Heart left ventricle (tissue), 16 donors: ENCODE results near the gene HSD11B1. TPM values are rescaled to one million over a fixed set of nuclear protein-coding genes. Genes with fewer than 3 reads are reported as not detected.

Experiments used
- ATAC-seq, 4 donors: fragments of 200-7000 bp; cut with Tn5 transposase; one replicate each; pipeline ENCODE4 v1.9.1; 2020 to 2022; ENCODE audit warnings: moderate library complexity in 4 of 4, mild to moderate bottlenecking in 3 of 4, moderate number of reproducible peaks in 1 of 4
- DNase-seq, 5 donors: peaks; one replicate each; pipeline ENCODE4 v3.0.0-alpha.2; 2020
- H3K27ac ChIP-seq, 12 donors: fragments of 200-600 bp; sonication (generic) in 4 of 12; one replicate each; pipeline versions ENCODE4 v1.5.0 to v1.8.0; 2016 to 2022; ENCODE audit warnings: mild to moderate bottlenecking in 2 of 12
- H3K27me3 ChIP-seq, 9 donors: fragments of 200-600 bp; sonication (generic) in 2 of 9; one replicate each; pipeline versions ENCODE4 v1.5.1 to v1.8.0; 2016 to 2022; ENCODE audit warnings: mild to moderate bottlenecking in 3 of 9
- H3K36me3 ChIP-seq, 9 donors: fragments of 200-600 bp; sonication (generic) in 2 of 9; one replicate each; pipeline versions ENCODE4 v1.5.0 to v1.8.0; 2018 to 2022; ENCODE audit warnings: mild to moderate bottlenecking in 2 of 9
- H3K4me1 ChIP-seq, 12 donors: fragments of 200-600 bp; sonication (generic) in 4 of 12; one replicate each; pipeline versions ENCODE4 v1.5.0 to v1.8.0; 2016 to 2022; ENCODE audit warnings: mild to moderate bottlenecking in 3 of 12
- H3K4me3 ChIP-seq, 12 donors: fragments of 200-600 bp; sonication (generic) in 4 of 12; one replicate each; pipeline versions ENCODE4 v1.5.0 to v1.8.0; 2017 to 2022; ENCODE audit warnings: mild to moderate bottlenecking in 9 of 12, moderate library complexity in 4 of 12
- H3K9me3 ChIP-seq, 12 donors: fragments of 200-600 bp; sonication (generic) in 4 of 12; one replicate each; pipeline versions ENCODE4 v1.5.0 to v1.8.0; 2016 to 2022; ENCODE audit warnings: mild to moderate bottlenecking in 1 of 12
- POLR2A ChIP-seq, 2 donors: fragments of 450-650 bp; IDR thresholded peaks; one replicate each; pipeline ENCODE4 v1.6.1; 2017; ENCODE audit warnings: antibody characterized with exemption in 2 of 2, mild to moderate bottlenecking in 2 of 2, moderate library complexity in 2 of 2
- WGBS, 4 donors: extraction: QIAGEN DNeasy Blood & Tissue Kit in 2 of 4; methylation state at CpG; one replicate each; pipeline versions ENCODE4 v1.1.5 to v1.1.7; 2013 to 2018; 5-methylcytosine and 5-hydroxymethylcytosine counted together
- intact Hi-C, 10 donors: fragments of 100-400 bp; cut with DNase I; formaldehyde crosslinking; loops; one replicate each; pipeline versions ENCODE4 v1.11.1 to v1.14.2; 2022
- polyA plus RNA-seq, 2 donors: library from polyadenylated mRNA; stranded (reverse); fragments of 200-250 nt; gene quantifications; one replicate each; pipeline ENCODE4 v1.2.3, GENCODE V29; 2013
- total RNA-seq, 9 donors: library from RNA; depleted of rRNA in 2 of 9; stranded (reverse); fragments of >200 nt in 2 of 9; fragmentation: NEBNext Ultra II Directional in 3 of 9; extraction: Animal tissue kit (Norgen Biotek cat#: 25700) in 3 of 9; gene quantifications; one replicate each; pipeline versions ENCODE4 v1.1.0 to v1.2.4, GENCODE V29; 2016 to 2023
- TF ChIP-seq, protein P1 (sequence below), 12 donors: fragments of 200-600 bp; sonication (generic) in 4 of 12; IDR thresholded peaks; one replicate each; pipeline versions ENCODE4 v1.5.0 to v1.8.0; 2018 to 2022; ENCODE audit warnings: antibody characterized with exemption in 12 of 12, mild to moderate bottlenecking in 5 of 12
- donor health status: ischemic (EF 13 %, LVEDD 7.1; RV severe dilation, severe dysfunction).
- donor health status: healthy with polysubstance abuse.
- donor health status: DM: no; HTN: yes; CAD: no.
- donor health status: DM: no; HTN: no; CAD: no.
- donor health status: ischemic (EF 25% LVEDD 6.9; RV normal size, moderate dysfunction).
- donor health status: ischemic (EF 25% LVEDD 5.7; RV mildly dilated, moderate dysfunction).
- donor health status: healthy.
- donor health status: DM: yes; HTN: yes; CAD: no.
- donor health status: ischemic (EF 35%, LVEDD 5.7; RV mildly dilated, moderate dysfunction).
- donor health status: nonischemic (EF 11% LVEDD 7.7; RV severe dilation, severe dysfunction).
- donor health status: DM: yes; HTN: yes; CAD: no.
- donor health status: PGD.
- donor health status: ischemic (EF 29% LVEDD 5.4; RV normal size, mild dysfunction).
- donor health status: nonischemic (EF 23%, LVEDD 6.1; RV moderate dilation, normal function).

HSD11B1 gene
- total and polyA plus RNA-seq, 11 donors = 1.2 to 36.1 (median 3.6) TPM

GRCh38 chr1:209708297-209708696 lies 3.7 kb downstream of the HSD11B1 start:
- no peak for TF ChIP-seq POLR2A (IDR thresholded peaks at IDR 0.05)
- TF ChIP-seq, protein P1, sequence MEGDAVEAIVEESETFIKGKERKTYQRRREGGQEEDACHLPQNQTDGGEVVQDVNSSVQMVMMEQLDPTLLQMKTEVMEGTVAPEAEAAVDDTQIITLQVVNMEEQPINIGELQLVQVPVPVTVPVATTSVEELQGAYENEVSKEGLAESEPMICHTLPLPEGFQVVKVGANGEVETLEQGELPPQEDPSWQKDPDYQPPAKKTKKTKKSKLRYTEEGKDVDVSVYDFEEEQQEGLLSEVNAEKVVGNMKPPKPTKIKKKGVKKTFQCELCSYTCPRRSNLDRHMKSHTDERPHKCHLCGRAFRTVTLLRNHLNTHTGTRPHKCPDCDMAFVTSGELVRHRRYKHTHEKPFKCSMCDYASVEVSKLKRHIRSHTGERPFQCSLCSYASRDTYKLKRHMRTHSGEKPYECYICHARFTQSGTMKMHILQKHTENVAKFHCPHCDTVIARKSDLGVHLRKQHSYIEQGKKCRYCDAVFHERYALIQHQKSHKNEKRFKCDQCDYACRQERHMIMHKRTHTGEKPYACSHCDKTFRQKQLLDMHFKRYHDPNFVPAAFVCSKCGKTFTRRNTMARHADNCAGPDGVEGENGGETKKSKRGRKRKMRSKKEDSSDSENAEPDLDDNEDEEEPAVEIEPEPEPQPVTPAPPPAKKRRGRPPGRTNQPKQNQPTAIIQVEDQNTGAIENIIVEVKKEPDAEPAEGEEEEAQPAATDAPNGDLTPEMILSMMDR (IDR thresholded peaks at IDR 0.05) = no peak
- DNase-seq = no peak
- Histone ChIP-seq H3K27ac (no peak overlapping the region), H3K4me3 (no peak overlapping the region), H3K27me3 (no peaks in the 10 kb centered on the region), H3K4me1 (peaks cover 0 to 16% (median 9%) of the 10 kb centered on the region in 12 donors), H3K36me3 (no peaks in the 10 kb centered on the region), H3K9me3 (no peaks in the 10 kb centered on the region)
- no peak for ATAC-seq
- intact Hi-C loops = no loop called here
- 67 to 79% (median 78%) methylated on average over 3 to 4 of the region's 4 CpGs for WGBS, 4 donors

- H3K36me3 ChIP-seq = no peaks in the 10 kb centered on the region
- ATAC-seq (no peak), DNase-seq (no peak)
- H3K4me1 ChIP-seq = peaks cover 0 to under 1% (median 0%) of the 10 kb centered on the region in 12 donors
- intact Hi-C loops = no loop called here
- no peaks in the 10 kb centered on the region for H3K27me3 ChIP-seq
- H3K9me3 ChIP-seq = no peaks in the 10 kb centered on the region
- H3K4me3 ChIP-seq = no peak overlapping the region
- TF ChIP-seq POLR2A (IDR thresholded peaks at IDR 0.05) = no peak
- TF ChIP-seq, protein P1 (IDR thresholded peaks at IDR 0.05) = no peak
- 67 to 79% (median 68%) methylated on average over 2 of the region's 2 CpGs for WGBS, 4 donors
- no peak overlapping the region for H3K27ac ChIP-seq
Measured at GRCh38 chr1:209710093-209710492, 5.4 kb downstream of the HSD11B1 start.

- H3K9me3 ChIP-seq = no peaks in the 10 kb centered on the region
- no peak for TF ChIP-seq POLR2A (IDR thresholded peaks at IDR 0.05)
- TF ChIP-seq, protein P1 (IDR thresholded peaks at IDR 0.05) = no peak
- H3K27ac ChIP-seq = no peak overlapping the region
- 93 to 97% (median 95%) methylated on average over 3 of the region's 3 CpGs for WGBS, 4 donors
- H3K36me3 ChIP-seq = no peaks in the 10 kb centered on the region
- no peaks in the 10 kb centered on the region for H3K4me1 ChIP-seq
- H3K4me3 ChIP-seq = no peak overlapping the region
- intact Hi-C loops = no loop called here
- ATAC-seq = no peak
- DNase-seq = no peak
- H3K27me3 ChIP-seq = no peaks in the 10 kb centered on the region
Measured at GRCh38 chr1:209710847-209711246, 6.2 kb downstream of the HSD11B1 start.

DNA sequence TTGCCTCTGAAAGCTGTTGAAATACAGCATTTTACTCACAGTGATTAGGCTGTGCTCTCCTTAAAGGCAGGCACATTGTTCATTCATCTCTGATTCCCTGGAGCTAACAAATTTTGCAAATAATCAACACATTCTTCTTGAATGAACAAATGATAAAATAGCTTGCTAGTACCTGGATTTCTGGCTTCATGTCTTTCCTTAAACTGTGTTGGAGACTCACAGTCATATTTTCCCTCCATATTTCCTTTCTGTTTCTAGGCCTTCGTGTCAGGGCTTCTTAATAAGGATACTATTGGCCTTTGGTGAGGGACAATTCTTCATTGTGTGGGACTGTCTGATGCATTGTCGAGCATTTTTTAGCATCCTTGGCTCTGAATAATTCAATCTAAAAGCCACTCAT lies 9.7 kb downstream of the HSD11B1 start:
- Histone ChIP-seq H3K4me1 (peaks cover 0 to 4% (median 0%) of the 10 kb centered on the region in 12 donors), H3K36me3 (no peaks in the 10 kb centered on the region), H3K27ac (no peak overlapping the region), H3K4me3 (no peak overlapping the region), H3K27me3 (no peaks in the 10 kb centered on the region), H3K9me3 (no peaks in the 10 kb centered on the region)
- 85 to 90% (median 87%) methylated on average over 2 of the region's 2 CpGs for WGBS, 4 donors
- intact Hi-C loops = no loop called here
- no peak for ATAC-seq
- no peak for DNase-seq
- TF ChIP-seq POLR2A (IDR thresholded peaks at IDR 0.05) = no peak

DNA sequence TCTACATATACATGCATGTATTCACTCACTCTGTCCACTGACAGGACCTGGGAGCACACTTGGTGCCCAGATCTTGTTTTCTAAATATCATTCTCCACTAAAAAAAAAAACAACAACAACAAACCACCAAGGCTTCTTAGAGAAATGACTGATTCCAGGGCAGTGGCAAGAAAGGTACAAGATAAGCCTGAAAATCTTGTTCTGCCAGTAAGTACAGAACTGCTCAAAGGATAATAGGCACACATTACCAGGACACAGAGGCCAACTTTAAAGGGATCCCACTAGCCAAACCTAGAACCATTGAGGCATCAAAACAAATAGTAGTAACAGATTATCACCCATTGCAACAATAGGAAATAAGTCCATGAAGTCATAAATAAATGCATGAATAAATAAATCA lies 10.7 kb downstream of the HSD11B1 start:
- intact Hi-C loops = no loop called here
- Histone ChIP-seq H3K27me3 (no peaks in the 10 kb centered on the region), H3K27ac (no peak overlapping the region), H3K4me3 (no peak overlapping the region), H3K9me3 (no peaks in the 10 kb centered on the region), H3K4me1 (peaks cover 0 to 8% (median 0%) of the 10 kb centered on the region in 12 donors), H3K36me3 (no peaks in the 10 kb centered on the region)
- ATAC-seq = no peak
- DNase-seq = no peak
- TF ChIP-seq, protein P1 (IDR thresholded peaks at IDR 0.05) = no peak
- no peak for TF ChIP-seq POLR2A (IDR thresholded peaks at IDR 0.05)
